ENCODE data around the gene MCTP2. TPM values are rescaled to one million over a fixed set of nuclear protein-coding genes. Genes with fewer than 3 reads are reported as not detected.
"Not testable (repeated sequence)": the region's sequence is repeated elsewhere in the genome, so short reads cannot be mapped to it uniquely, and the experiment has no call there.

MCTP2 gene
- total RNA-seq, 1 donor from 2014 or later, result 50.7 TPM

- no peak for DNase-seq (ENCODE audit: low spot score)
Observed at GRCh38 chr15:94235041-94235440, 3.7 kb downstream of the MCTP2 start.

- DNase-seq (ENCODE audit: low spot score), result no peak
Observed at GRCh38 chr15:94235646-94236045, 4.3 kb downstream of the MCTP2 start.

GRCh38 chr15:94236608-94237007, 5.2 kb downstream of the MCTP2 start:
- no peak for DNase-seq (ENCODE audit: low spot score)

GRCh38 chr15:94237903-94238302, 6.5 kb downstream of the MCTP2 start:
- no peak for DNase-seq (ENCODE audit: low spot score)

- DNase-seq (ENCODE audit: low spot score), result no peak
Observed at GRCh38 chr15:94238539-94239118, 7.3 kb downstream of the MCTP2 start.

GRCh38 chr15:94239474-94239873, 8.1 kb downstream of the MCTP2 start:
- no peak for DNase-seq (ENCODE audit: low spot score)

- DNase-seq (ENCODE audit: low spot score), result no peak
Observed at GRCh38 chr15:94240480-94240879, 9.1 kb downstream of the MCTP2 start.

GRCh38 chr15:94242257-94242656, 10.9 kb downstream of the MCTP2 start:
- DNase-seq (ENCODE audit: low spot score), result no peak

- not testable (repeated sequence) for DNase-seq (ENCODE audit: low spot score)
Observed at GRCh38 chr15:94243003-94243402, 11.6 kb downstream of the MCTP2 start.

- DNase-seq (ENCODE audit: low spot score), result no peak
Observed at GRCh38 chr15:94243418-94243817, 12.1 kb downstream of the MCTP2 start.

GRCh38 chr15:94246016-94246415, 14.7 kb downstream of the MCTP2 start:
- DNase-seq (ENCODE audit: low spot score), result no peak

- DNase-seq (ENCODE audit: low spot score), result no peak
Observed at GRCh38 chr15:94247789-94248638, 16.7 kb downstream of the MCTP2 start.

GRCh38 chr15:94250801-94251200, 19.4 kb downstream of the MCTP2 start:
- DNase-seq (ENCODE audit: low spot score), result no peak

GRCh38 chr15:94252223-94252766, 20.9 kb downstream of the MCTP2 start:
- DNase-seq (ENCODE audit: low spot score), result no peak

- DNase-seq (ENCODE audit: low spot score), result no peak
Observed at GRCh38 chr15:94252906-94253491, 21.6 kb downstream of the MCTP2 start.

- DNase-seq (ENCODE audit: low spot score), result no peak
Observed at GRCh38 chr15:94253742-94254141, 22.4 kb downstream of the MCTP2 start.

- DNase-seq (ENCODE audit: low spot score), result no peak
Observed at GRCh38 chr15:94255540-94255939, 24.2 kb downstream of the MCTP2 start.

- no peak for DNase-seq (ENCODE audit: low spot score)
Observed at GRCh38 chr15:94256511-94256910, 25.1 kb downstream of the MCTP2 start.

- not testable (repeated sequence) for DNase-seq (ENCODE audit: low spot score)
Observed at GRCh38 chr15:94257776-94258175, 26.4 kb downstream of the MCTP2 start.

- no peak for DNase-seq (ENCODE audit: low spot score)
Observed at GRCh38 chr15:94258246-94258645, 26.9 kb downstream of the MCTP2 start.

- no peak for DNase-seq (ENCODE audit: low spot score)
Observed at GRCh38 chr15:94259121-94259751, 27.9 kb downstream of the MCTP2 start.

GRCh38 chr15:94259863-94260262, 28.5 kb downstream of the MCTP2 start:
- no peak for DNase-seq (ENCODE audit: low spot score)

All from ureter (tissue), 1 donor.